ENCODE data around the gene LSAMP.
"Not testable (repeated sequence)": the region's sequence is repeated elsewhere in the genome, so short reads cannot be mapped to it uniquely, and the experiment has no call there.

Gene LSAMP

GRCh38 chr3:116238846-116239565 lies 206.3 kb downstream of the LSAMP start:
- no peak for DNase-seq (ENCODE audit: low read depth)
- TF ChIP-seq CTCF (conservative IDR thresholded peaks at IDR 0.05; ENCODE audit: control insufficient read depth, insufficient read depth, low read depth, low read length): no peak
- H3K4me3 ChIP-seq (ENCODE audit: control insufficient read depth, low read depth, low read length): no peak overlapping the region

DNA sequence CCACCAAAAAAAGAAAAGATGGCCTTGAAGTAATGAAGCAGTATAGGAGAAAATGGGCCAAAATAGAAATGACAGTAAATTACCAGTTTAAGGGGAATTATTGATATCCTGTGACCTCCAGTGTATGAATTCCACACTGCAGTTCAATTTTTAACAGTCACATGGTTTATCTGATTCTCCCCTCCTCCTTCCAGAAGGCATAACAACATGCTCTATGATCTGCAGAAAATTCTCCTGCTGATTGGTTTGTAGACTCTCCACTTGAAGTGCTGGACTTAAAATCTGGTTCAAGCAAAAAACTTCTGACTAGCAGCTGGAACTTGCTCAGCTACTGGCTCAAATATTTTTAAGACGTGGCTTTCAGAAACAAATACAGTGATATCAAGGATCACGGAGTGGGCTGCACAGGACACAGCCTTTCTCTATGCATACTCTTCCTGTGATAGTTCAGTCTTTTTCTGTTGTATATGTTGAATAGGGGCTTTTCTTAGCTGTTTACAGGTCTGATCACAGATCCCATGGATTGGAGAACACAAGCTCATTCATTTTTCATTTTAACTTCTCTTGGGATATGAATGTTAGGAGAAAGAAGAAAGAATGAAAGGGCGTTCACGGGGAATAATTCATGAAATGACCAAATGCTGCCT lies 211.5 kb downstream of the LSAMP start:
- no peak for DNase-seq (ENCODE audit: low read depth)
- H3K4me3 ChIP-seq (ENCODE audit: control insufficient read depth, low read depth, low read length): no peak overlapping the region
- TF ChIP-seq CTCF (conservative IDR thresholded peaks at IDR 0.05; ENCODE audit: control insufficient read depth, insufficient read depth, low read depth, low read length): no peak

- no peak for TF ChIP-seq CTCF (conservative IDR thresholded peaks at IDR 0.05; ENCODE audit: control insufficient read depth, insufficient read depth, low read depth, low read length)
- no peak overlapping the region for H3K4me3 ChIP-seq (ENCODE audit: control insufficient read depth, low read depth, low read length)
- no peak for DNase-seq (ENCODE audit: low read depth)
Observed at GRCh38 chr3:116230431-116231020, 214.8 kb downstream of the LSAMP start.

DNA sequence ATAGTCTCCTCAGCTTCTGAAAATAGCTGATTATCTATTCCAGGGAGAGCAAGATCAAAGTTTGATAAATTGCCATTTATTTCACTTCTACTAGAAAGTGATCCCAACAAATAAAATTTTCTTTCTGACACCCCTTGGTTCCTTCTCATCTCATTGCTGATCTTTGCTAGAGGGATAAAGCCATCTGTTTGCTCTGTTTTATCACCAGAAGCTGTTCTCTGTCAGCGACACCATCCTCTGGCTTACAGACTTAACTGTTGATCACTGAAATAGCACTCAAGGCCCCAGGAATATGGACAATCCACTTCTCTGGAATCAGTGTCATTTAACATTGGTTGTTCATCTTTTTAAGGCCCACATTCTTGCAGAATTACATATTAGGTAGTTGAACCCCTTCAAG lies 219.0 kb downstream of the LSAMP start:
- no peak overlapping the region for H3K4me3 ChIP-seq (ENCODE audit: control insufficient read depth, low read depth, low read length)
- no peak for TF ChIP-seq CTCF (conservative IDR thresholded peaks at IDR 0.05; ENCODE audit: control insufficient read depth, insufficient read depth, low read depth, low read length)
- no peak for DNase-seq (ENCODE audit: low read depth)

- no peak for TF ChIP-seq CTCF (conservative IDR thresholded peaks at IDR 0.05; ENCODE audit: control insufficient read depth, insufficient read depth, low read depth, low read length)
- no peak overlapping the region for H3K4me3 ChIP-seq (ENCODE audit: control insufficient read depth, low read depth, low read length)
- DNase-seq (ENCODE audit: low read depth): no peak
Observed at GRCh38 chr3:116216761-116217160, 228.5 kb downstream of the LSAMP start.

DNA sequence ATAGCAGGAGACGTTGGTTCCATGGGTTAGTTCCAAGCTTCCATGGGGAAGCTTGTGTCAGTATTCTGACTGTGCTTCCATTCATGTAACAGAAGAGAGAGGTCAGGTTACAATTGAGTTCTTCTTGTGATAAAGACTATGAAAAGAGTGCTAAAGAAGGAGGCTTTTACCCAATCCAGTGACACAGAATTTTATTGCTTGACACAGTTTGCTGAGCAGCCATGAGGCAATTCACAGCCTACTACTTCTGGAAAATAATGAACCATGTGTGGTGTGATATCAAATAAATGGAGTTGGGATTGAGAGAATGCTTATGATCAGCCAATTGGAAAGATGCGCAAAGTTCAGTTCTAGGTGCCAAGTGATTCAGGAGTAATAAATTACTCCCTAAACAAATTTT lies 233.4 kb downstream of the LSAMP start:
- TF ChIP-seq CTCF (conservative IDR thresholded peaks at IDR 0.05; ENCODE audit: control insufficient read depth, insufficient read depth, low read depth, low read length): no peak
- no peak for DNase-seq (ENCODE audit: low read depth)
- H3K4me3 ChIP-seq (ENCODE audit: control insufficient read depth, low read depth, low read length): no peak overlapping the region

GRCh38 chr3:116208830-116209229 lies 236.5 kb downstream of the LSAMP start:
- DNase-seq (ENCODE audit: low read depth); H3K4me3 ChIP-seq (ENCODE audit: control insufficient read depth, low read depth, low read length): not testable (repeated sequence)
